ENCODE data around the gene THAP4. TPM values are rescaled to one million over a fixed set of nuclear protein-coding genes. Genes with fewer than 3 reads are reported as not detected.
A peak's percentile ranks its signal among the peaks of the same experiment; 100 is the strongest.

The THAP4 gene
- total RNA-seq, 1 donor from 2014 or later, result 32.4 TPM

- Mint-ChIP-seq H3K36me3 (ENCODE audit: unreplicated experiment) (peaks cover 12% of the 10 kb centered on the region), H3K9me3 (ENCODE audit: unreplicated experiment) (peaks cover 11% of the 10 kb centered on the region), H3K27ac (ENCODE audit: unreplicated experiment) (no peak overlapping the region), H3K4me1 (ENCODE audit: low read depth, unreplicated experiment) (peaks cover 18% of the 10 kb centered on the region), H3K4me3 (ENCODE audit: unreplicated experiment) (no peak overlapping the region), H3K27me3 (ENCODE audit: unreplicated experiment) (peaks cover 9% of the 10 kb centered on the region)
- no peak for DNase-seq
- no peak for TF ChIP-seq CTCF (IDR thresholded peaks at IDR 0.05; ENCODE audit: partially characterized antibody, unreplicated experiment)
These were observed 2.4 kb upstream of the THAP4 start for GRCh38 chr2:241639385-241639784.

- DNase-seq, result no peak
- Mint-ChIP-seq H3K9me3 (ENCODE audit: unreplicated experiment) (peaks cover 11% of the 10 kb centered on the region), H3K27ac (ENCODE audit: unreplicated experiment) (no peak overlapping the region), H3K27me3 (ENCODE audit: unreplicated experiment) (peaks cover 9% of the 10 kb centered on the region), H3K4me3 (ENCODE audit: unreplicated experiment) (peak overlapping the region; percentile 95), H3K4me1 (ENCODE audit: low read depth, unreplicated experiment) (peaks cover 18% of the 10 kb centered on the region), H3K36me3 (ENCODE audit: unreplicated experiment) (peaks cover 12% of the 10 kb centered on the region)
- no peak for TF ChIP-seq CTCF (IDR thresholded peaks at IDR 0.05; ENCODE audit: partially characterized antibody, unreplicated experiment)
These were observed 2.0 kb upstream of the THAP4 start for GRCh38 chr2:241638940-241639339.

GRCh38 chr2:241637795-241638660 is 1.1 kb upstream of the THAP4 start:
- TF ChIP-seq CTCF (IDR thresholded peaks at IDR 0.05; ENCODE audit: partially characterized antibody, unreplicated experiment), result no peak
- Mint-ChIP-seq H3K36me3 (ENCODE audit: unreplicated experiment) (peaks cover 12% of the 10 kb centered on the region), H3K9me3 (ENCODE audit: unreplicated experiment) (peaks cover 11% of the 10 kb centered on the region), H3K27me3 (ENCODE audit: unreplicated experiment) (peaks cover 9% of the 10 kb centered on the region), H3K4me1 (ENCODE audit: low read depth, unreplicated experiment) (peaks cover 18% of the 10 kb centered on the region), H3K4me3 (ENCODE audit: unreplicated experiment) (peak overlapping the region; percentile 95), H3K27ac (ENCODE audit: unreplicated experiment) (peak overlapping the region; percentile 75)
- DNase-seq, result no peak

- no peak for TF ChIP-seq CTCF (IDR thresholded peaks at IDR 0.05; ENCODE audit: partially characterized antibody, unreplicated experiment)
- Mint-ChIP-seq H3K4me1 (ENCODE audit: low read depth, unreplicated experiment) (peaks cover 15% of the 10 kb centered on the region), H3K27ac (ENCODE audit: unreplicated experiment) (peak overlapping the region; percentile 68), H3K9me3 (ENCODE audit: unreplicated experiment) (peaks cover 11% of the 10 kb centered on the region), H3K27me3 (ENCODE audit: unreplicated experiment) (peaks cover 7% of the 10 kb centered on the region), H3K4me3 (ENCODE audit: unreplicated experiment) (peak overlapping the region; percentile 85), H3K36me3 (ENCODE audit: unreplicated experiment) (peaks cover 12% of the 10 kb centered on the region)
- peak; percentile 65 for DNase-seq
These were observed 558 bp downstream of the THAP4 start for GRCh38 chr2:241636182-241637017.
